Ishikawa (cell line): Measurements from ENCODE around the gene UTS2R.
A peak's percentile ranks its signal among the peaks of the same experiment; 100 is the strongest.

Experiments
- CEBPB ChIP-seq: IDR thresholded peaks from 2 replicates; pipeline ENCODE4 v1.6.1; 2012
- CREB1 ChIP-seq: IDR thresholded peaks from 2 replicates; pipeline ENCODE4 v1.6.1; 2012; ENCODE audit warnings: low read depth
- EGR1 ChIP-seq: IDR thresholded peaks from 2 replicates; pipeline ENCODE4 v1.6.1; 2012
- EP300 ChIP-seq: IDR thresholded peaks from 2 replicates; pipeline ENCODE4 v1.6.1; 2012; ENCODE audit warnings: borderline replicate concordance
- FOXM1 ChIP-seq: IDR thresholded peaks from 2 replicates; pipeline ENCODE4 v1.6.1; 2012; ENCODE audit warnings: low read depth, borderline replicate concordance
- NFIC ChIP-seq: IDR thresholded peaks from 2 replicates; pipeline ENCODE4 v1.6.1; 2012
- RAD21 ChIP-seq: IDR thresholded peaks from 2 replicates; pipeline ENCODE4 v1.6.1; 2012; ENCODE audit warnings: low read depth
- TAF1 ChIP-seq: IDR thresholded peaks from 2 replicates; pipeline ENCODE4 v1.6.1; 2012; ENCODE audit warnings: low read depth, mild to moderate bottlenecking
- TCF12 ChIP-seq: IDR thresholded peaks from 2 replicates; pipeline ENCODE4 v1.6.1; 2012; ENCODE audit warnings: low read depth
- TEAD4 ChIP-seq: IDR thresholded peaks from 2 replicates; pipeline ENCODE4 v1.6.1; 2012
- YY1 ChIP-seq: IDR thresholded peaks from 2 replicates; pipeline ENCODE4 v1.6.1; 2012; ENCODE audit warnings: low read depth
- ZBTB7A ChIP-seq: IDR thresholded peaks from 2 replicates; pipeline ENCODE4 v1.6.1; 2012; ENCODE audit warnings: low read depth
- TF ChIP-seq, protein P1 (sequence below): IDR thresholded peaks from 2 replicates; pipeline ENCODE4 v1.6.1; 2012
- TF ChIP-seq, protein P2 (sequence below): IDR thresholded peaks from 2 replicates; pipeline ENCODE4 v1.6.1; 2012
- TF ChIP-seq, protein P3 (sequence below): IDR thresholded peaks from 2 replicates; pipeline ENCODE4 v1.6.1; 2012; ENCODE audit warnings: low read depth, mild to moderate bottlenecking

The UTS2R gene

DNA sequence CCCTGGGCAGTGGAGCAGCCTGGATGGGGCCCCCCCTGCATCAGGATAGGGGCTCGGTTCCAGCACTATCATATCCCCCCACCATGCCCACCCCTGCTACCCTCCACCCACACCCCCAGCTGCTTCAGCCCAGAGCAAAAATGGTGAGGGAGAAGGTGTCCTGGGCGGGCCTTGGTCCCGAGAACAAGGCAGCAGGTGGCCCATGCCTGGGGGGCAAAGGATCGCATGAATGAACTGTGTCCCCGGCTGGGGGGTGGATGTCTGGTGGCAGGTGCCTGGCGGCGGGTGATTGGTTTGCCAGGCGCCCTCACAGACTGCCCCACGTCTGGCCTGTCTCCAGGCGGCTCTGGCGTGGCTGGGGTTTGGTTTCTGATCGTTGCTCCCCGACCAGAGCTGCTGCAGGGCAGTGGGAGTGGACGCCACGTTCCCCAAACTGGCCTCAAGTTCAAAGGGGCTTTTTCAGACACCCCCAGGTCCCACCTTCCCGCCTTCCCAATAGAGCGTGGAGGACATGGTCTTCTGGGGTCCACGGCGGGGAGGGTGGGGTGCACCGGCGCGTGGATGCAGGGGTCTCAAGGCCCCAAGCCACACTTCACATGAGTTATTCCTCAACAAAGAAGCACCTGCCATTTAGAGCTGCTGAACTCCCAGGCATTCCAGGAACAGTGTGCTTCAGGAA lies 12.6 kb downstream of the UTS2R start:
- TF ChIP-seq NFIC (peak; percentile 85), TEAD4 (peak; percentile 76), TCF12 (peak; percentile 56), TAF1 (no peak), EP300 (peak; percentile 82; the same call in 1 of the 2 replicates), ZBTB7A (peak; percentile 69)

DNA sequence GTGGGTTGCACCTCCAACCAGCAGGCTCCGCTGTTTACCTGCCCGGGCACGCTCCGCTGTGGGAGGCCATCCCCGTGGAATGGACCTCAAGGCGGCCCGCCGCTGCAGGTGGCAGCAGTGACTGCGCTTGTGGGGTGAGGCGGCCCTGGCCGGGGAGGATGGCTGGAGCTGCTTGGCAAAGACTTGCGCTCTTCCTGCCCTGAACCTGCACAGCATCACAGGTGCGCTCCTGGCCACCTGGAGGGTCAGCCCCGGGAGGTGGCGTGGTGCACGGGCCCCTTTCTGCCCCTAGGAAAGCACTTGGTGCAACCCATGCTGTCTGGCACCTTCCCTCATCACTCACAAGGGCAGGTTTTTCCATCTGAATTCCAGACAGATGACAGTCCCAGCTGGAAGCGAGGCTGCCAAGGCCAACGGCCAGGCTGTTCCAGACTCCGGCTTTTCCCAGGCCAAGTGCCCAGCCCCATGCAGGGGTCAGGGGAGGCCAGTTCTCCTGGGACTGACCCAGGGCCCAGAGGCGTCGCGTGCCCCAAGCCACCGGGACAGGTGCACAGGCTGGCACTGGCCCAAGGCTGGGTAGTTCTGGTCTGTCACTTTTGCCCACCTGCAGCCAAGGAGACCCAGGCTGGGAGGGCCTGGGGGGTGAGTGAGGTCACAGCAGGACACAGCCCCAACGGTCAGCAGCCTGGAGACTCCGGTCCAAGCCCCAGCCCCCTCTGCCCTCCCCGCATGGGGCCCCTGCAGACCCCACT lies 13.3 kb downstream of the UTS2R start:
- TF ChIP-seq NFIC (peak; percentile 98), FOXM1 (peak; percentile 97), EP300 (peak; percentile 98), CEBPB (no peak), TCF12 (peak; percentile 100), CREB1 (no peak), ZBTB7A (peak; percentile 83), RAD21 (peak; percentile 72), TEAD4 (peak; percentile 89), YY1 (peak; percentile 13; the same call in 1 of the 2 replicates), EGR1 (peak; percentile 16), TAF1 (0 out of 2 replicates have a peak, but pooled peaks have one; percentile 23)
- TF ChIP-seq, protein P1, sequence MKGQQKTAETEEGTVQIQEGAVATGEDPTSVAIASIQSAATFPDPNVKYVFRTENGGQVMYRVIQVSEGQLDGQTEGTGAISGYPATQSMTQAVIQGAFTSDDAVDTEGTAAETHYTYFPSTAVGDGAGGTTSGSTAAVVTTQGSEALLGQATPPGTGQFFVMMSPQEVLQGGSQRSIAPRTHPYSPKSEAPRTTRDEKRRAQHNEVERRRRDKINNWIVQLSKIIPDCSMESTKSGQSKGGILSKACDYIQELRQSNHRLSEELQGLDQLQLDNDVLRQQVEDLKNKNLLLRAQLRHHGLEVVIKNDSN = peak; percentile 41
- TF ChIP-seq, protein P2, sequence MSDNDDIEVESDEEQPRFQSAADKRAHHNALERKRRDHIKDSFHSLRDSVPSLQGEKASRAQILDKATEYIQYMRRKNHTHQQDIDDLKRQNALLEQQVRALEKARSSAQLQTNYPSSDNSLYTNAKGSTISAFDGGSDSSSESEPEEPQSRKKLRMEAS = peak; percentile 75; the same call in 1 of the 2 replicates
- TF ChIP-seq, protein P3, sequence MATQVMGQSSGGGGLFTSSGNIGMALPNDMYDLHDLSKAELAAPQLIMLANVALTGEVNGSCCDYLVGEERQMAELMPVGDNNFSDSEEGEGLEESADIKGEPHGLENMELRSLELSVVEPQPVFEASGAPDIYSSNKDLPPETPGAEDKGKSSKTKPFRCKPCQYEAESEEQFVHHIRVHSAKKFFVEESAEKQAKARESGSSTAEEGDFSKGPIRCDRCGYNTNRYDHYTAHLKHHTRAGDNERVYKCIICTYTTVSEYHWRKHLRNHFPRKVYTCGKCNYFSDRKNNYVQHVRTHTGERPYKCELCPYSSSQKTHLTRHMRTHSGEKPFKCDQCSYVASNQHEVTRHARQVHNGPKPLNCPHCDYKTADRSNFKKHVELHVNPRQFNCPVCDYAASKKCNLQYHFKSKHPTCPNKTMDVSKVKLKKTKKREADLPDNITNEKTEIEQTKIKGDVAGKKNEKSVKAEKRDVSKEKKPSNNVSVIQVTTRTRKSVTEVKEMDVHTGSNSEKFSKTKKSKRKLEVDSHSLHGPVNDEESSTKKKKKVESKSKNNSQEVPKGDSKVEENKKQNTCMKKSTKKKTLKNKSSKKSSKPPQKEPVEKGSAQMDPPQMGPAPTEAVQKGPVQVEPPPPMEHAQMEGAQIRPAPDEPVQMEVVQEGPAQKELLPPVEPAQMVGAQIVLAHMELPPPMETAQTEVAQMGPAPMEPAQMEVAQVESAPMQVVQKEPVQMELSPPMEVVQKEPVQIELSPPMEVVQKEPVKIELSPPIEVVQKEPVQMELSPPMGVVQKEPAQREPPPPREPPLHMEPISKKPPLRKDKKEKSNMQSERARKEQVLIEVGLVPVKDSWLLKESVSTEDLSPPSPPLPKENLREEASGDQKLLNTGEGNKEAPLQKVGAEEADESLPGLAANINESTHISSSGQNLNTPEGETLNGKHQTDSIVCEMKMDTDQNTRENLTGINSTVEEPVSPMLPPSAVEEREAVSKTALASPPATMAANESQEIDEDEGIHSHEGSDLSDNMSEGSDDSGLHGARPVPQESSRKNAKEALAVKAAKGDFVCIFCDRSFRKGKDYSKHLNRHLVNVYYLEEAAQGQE = peak; percentile 32

DNA sequence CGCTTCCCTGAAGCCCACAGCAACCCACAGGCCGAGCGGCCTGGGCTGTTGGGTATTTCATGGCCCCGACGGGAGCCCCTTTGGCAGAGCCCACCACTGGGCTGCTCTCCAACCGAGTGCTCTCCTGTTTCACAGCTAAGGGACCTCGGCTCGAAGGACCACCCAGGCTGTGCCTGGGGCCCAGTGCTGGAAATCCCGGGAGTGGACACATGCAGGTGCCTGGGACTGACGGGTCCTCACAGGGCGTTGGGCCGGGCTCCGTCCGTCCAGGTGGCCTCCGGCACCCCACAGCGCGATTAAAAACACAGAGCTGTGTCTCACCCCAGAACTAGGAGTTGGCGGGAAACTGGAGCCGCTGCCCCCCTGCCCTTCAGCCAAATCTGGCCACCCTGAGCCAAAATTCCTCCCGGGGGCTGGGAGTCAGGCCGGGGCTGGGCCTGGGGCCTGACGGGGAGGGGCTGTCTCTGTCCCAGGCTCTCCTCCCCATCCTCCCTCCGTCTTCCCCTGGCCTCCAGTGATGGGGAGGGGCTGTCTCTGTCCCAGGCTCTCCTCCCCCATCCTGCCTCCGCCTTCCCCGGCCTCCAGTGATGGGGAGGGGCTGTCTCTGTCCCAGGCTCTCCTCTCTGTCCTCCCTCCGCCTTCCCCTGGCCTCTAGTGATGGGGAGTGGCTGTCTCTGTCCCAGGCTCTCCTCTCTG lies 14.1 kb downstream of the UTS2R start:
- TF ChIP-seq NFIC = peak; percentile 31; the same call in 1 of the 2 replicates
- TF ChIP-seq, protein P1 = no peak
- TF ChIP-seq TEAD4 = peak; percentile 17; the same call in 1 of the 2 replicates
- TF ChIP-seq FOXM1 = no peak
- TF ChIP-seq RAD21 = no peak
- TF ChIP-seq, protein P2 = no peak

DNA sequence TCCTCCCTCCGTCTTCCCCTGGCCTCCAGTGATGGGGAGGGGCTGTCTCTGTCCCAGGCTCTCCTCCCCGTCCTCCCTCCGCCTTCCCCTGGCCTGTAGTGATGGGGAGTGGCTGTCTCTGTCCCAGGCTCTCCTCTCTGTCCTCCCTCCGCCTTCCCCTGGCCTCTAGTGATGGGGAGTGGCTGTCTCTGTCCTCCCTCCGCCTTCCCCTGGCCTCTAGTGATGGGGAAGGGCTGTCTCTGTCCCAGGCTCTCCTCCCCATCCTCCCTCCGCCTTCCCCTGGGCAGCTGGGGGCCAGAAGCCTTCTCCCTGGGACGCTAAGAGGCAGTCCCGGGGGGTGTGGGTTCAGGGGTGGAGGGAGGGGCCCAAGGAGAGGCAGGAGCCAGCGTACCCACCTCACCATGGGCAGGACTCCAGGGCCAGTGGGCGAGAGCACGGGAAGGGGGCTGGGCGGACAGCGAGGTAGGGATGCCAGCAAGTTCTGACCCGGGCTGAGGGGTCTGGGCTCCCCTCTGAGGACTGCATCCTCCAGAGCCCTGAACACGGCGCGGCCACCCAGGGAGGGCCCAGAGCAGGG lies 14.8 kb downstream of the UTS2R start:
- TF ChIP-seq, protein P1 = no peak
- TF ChIP-seq CREB1 (no peak), EGR1 (no peak), TEAD4 (no peak), TAF1 (no peak), FOXM1 (no peak), RAD21 (no peak)
- TF ChIP-seq, protein P2 = no peak

DNA sequence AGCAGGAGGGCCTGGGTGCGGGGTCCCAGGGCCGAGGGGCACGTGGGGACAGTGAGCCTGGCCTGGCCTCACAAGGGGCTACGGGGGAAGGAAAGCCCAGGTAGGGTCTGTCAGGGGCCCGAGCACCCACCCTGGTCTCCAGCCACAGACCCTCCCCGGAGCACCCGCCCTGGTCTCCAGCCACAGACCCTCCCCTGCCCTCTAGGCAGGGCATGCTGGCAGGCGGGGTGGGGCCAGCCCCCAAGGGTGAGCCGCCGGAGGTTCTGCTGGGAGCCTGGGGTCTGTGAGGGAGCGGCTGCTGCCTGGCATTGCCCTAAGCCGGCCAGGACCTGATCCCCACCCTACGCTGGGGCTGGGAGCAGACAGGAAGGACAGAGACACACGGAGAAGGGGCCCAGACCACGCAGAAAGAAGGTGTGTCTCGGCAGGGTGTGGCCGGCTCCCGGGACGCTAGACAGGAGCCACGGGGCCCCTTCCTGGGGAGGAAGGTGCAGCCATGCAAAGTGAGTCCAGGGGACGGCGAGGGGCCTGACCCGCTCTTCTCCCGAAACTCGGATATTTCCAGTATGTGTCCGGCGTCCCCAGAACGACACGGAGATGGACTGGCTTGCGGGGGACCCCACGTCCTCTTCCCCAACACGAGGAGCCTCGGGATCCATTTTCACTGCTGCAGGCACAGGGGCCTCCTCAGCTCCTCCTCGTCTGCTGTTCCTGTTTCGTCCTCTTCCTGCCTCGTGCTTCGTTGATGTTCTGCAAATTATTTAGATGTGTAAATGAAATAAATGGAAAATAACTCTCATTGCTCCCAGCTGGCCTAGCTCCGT lies 15.5 kb downstream of the UTS2R start:
- TF ChIP-seq TEAD4 (no peak), NFIC (no peak), YY1 (no peak), TCF12 (no peak), CEBPB (no peak), TAF1 (no peak), ZBTB7A (no peak), EGR1 (no peak), EP300 (no peak), FOXM1 (no peak), RAD21 (no peak), CREB1 (no peak)
- TF ChIP-seq, protein P2 = no peak
- TF ChIP-seq, protein P1 = no peak
- TF ChIP-seq, protein P3 = no peak
